ENCODE data around the gene CCDC180.
"Not testable (repeated sequence)": the region's sequence is repeated elsewhere in the genome, so short reads cannot be mapped to it uniquely, and the experiment has no call there.

CCDC180 gene

GRCh38 chr9:97307500-97308163 lies at the start of gene CCDC180:
Gene CCDC180 (plus strand): TSS chr9:97307659. CDS start chr9:97308064, 405 bp downstream.
- Histone ChIP-seq H3K4me3 (ENCODE audit: low read depth, low read length, poor library complexity, severe bottlenecking) (no peak within 1 kb of the TSS), H3K36me3 (ENCODE audit: insufficient read depth, low read length) (no peaks in the 10 kb centered on the region), H3K27ac (ENCODE audit: low read depth, low read length, poor library complexity, severe bottlenecking) (no peak within 1 kb of the TSS), H3F3A (ENCODE audit: insufficient read depth, low read length) (no peaks in the 10 kb centered on the region), H3K27me3 (ENCODE audit: insufficient read depth, low read length) (no peaks in the 10 kb centered on the region), H3K9me3 (ENCODE audit: low read length) (0 out of 2 replicates have a peak, but pooled peaks cover 2% of the 10 kb centered on the region), H2AFZ (ENCODE audit: low read length) (no peak within 1 kb of the TSS), H3K4me1 (ENCODE audit: insufficient read depth, low read length, severe bottlenecking) (no peaks in the 10 kb centered on the region), H3K79me2 (ENCODE audit: insufficient read depth, low read length) (no peaks in the 10 kb centered on the region), H3K4me2 (ENCODE audit: low read length) (no peak within 1 kb of the TSS), H4K20me1 (ENCODE audit: insufficient read depth, low read length) (no peaks in the 10 kb centered on the region), H3K9ac (ENCODE audit: low read length) (no peak within 1 kb of the TSS), H3K9me2 (ENCODE audit: low read depth, low read length) (no peaks in the 10 kb centered on the region)
- TF ChIP-seq CTCF (IDR thresholded peaks at IDR 0.05; ENCODE audit: low read length) (no peak), EZH2 (IDR thresholded peaks at IDR 0.05; ENCODE audit: borderline replicate concordance, low read length) (no peak)

DNA sequence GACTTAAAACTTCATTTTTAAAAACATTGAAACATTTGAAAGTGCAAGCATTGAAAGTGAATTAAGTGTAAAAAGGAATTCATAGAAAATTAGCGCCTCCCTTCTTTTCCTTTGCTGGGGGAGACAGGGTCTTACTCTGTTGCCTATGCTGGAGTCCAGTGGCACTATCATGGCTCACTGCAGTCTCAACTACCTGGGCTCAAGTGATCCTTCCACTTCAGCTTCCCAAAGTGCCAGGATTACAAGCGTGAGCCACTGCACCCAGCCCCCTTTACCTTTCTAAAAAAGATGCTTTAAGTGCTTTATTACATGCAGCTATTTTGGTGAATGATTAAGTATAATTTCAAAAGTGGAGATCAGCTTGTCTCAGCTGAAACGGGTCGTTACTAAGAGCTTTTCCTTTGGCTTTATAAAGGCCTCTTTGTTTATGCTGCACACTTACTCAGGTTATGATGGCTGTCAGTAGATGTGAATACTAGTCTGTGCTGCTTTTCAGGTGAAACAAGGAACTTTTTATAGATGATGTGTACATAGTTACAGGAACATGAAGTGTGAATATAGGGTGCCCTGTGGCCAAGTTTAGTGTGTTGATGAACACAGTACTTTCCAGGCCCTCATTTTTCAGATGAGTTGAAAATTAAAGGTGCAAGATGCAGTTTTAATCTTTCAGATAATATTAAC lies 47.5 kb upstream of the CCDC180 start:
- not testable (repeated sequence) for H3K79me2 ChIP-seq (ENCODE audit: insufficient read depth, low read length); H3K9me2 ChIP-seq (ENCODE audit: low read depth, low read length); H3K27ac ChIP-seq (ENCODE audit: low read depth, low read length, poor library complexity, severe bottlenecking); H3K36me3 ChIP-seq (ENCODE audit: insufficient read depth, low read length); H3K4me3 ChIP-seq (ENCODE audit: low read depth, low read length, poor library complexity, severe bottlenecking); H4K20me1 ChIP-seq (ENCODE audit: insufficient read depth, low read length); H2AFZ ChIP-seq (ENCODE audit: low read length); H3K4me2 ChIP-seq (ENCODE audit: low read length); H3K4me1 ChIP-seq (ENCODE audit: insufficient read depth, low read length, severe bottlenecking); H3K9me3 ChIP-seq (ENCODE audit: low read length); H3K27me3 ChIP-seq (ENCODE audit: insufficient read depth, low read length); H3K9ac ChIP-seq (ENCODE audit: low read length); H3F3A ChIP-seq (ENCODE audit: insufficient read depth, low read length)

DNA sequence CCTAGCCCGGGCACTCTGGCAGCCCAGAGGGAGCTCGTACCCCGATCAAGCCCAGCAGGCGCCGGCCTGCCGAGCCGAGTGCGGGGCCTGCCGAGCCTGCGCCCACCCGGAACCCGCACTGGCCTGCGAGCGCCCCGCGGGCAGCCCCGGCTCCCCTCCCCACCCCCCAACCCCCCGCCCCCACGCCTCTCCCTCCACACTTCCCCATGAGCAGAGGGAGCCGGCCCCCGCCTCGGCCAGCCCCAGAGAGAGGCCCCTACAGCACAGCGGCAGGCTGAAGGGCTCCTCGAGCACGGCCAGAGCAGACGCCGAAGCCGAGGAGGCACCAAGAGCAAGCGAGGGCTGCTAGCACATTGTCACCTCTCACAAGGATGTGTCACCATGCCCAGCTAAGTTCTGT lies 36.2 kb upstream of the CCDC180 start:
- Histone ChIP-seq H3K36me3 (ENCODE audit: insufficient read depth, low read length) (no peaks in the 10 kb centered on the region), H3K9ac (ENCODE audit: low read length) (no peak overlapping the region), H3F3A (ENCODE audit: insufficient read depth, low read length) (no peaks in the 10 kb centered on the region), H3K9me3 (ENCODE audit: low read length) (no peaks in the 10 kb centered on the region), H4K20me1 (ENCODE audit: insufficient read depth, low read length) (no peaks in the 10 kb centered on the region), H3K9me2 (ENCODE audit: low read depth, low read length) (no peaks in the 10 kb centered on the region), H3K27me3 (ENCODE audit: insufficient read depth, low read length) (no peaks in the 10 kb centered on the region), H3K27ac (ENCODE audit: low read depth, low read length, poor library complexity, severe bottlenecking) (no peak overlapping the region), H2AFZ (ENCODE audit: low read length) (no peak overlapping the region), H3K4me3 (ENCODE audit: low read depth, low read length, poor library complexity, severe bottlenecking) (no peak overlapping the region), H3K79me2 (ENCODE audit: insufficient read depth, low read length) (no peaks in the 10 kb centered on the region), H3K4me1 (ENCODE audit: insufficient read depth, low read length, severe bottlenecking) (no peaks in the 10 kb centered on the region), H3K4me2 (ENCODE audit: low read length) (no peak overlapping the region)
- TF ChIP-seq CTCF (IDR thresholded peaks at IDR 0.05; ENCODE audit: low read length) = no peak
- TF ChIP-seq EZH2 (IDR thresholded peaks at IDR 0.05; ENCODE audit: borderline replicate concordance, low read length) = no peak

DNA sequence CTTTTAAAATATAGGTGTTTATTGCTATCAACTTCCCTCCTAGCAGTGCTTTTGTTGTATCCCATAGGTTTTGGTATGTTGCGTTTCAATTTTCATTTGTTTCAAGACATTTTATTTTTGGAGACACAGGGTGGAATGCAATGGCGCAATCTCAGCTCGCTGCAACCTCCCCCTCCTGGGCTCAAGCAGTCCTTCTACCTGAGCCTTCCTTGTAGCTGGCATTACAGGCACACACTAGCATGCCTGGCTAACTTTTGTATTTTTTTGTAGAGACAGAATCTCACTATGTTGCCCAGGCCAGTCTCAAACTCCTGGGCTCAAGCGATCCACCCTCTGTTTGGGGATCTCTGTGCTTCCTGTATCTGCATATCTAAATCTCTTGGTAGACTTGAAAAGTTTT lies 35.4 kb upstream of the CCDC180 start:
- Histone ChIP-seq H3K9ac (ENCODE audit: low read length) (no peak overlapping the region), H2AFZ (ENCODE audit: low read length) (no peak overlapping the region), H3K4me1 (ENCODE audit: insufficient read depth, low read length, severe bottlenecking) (no peaks in the 10 kb centered on the region)

More for the DNA sequence above, 35.4 kb upstream of the CCDC180 start:
- Histone ChIP-seq H3K27me3 (ENCODE audit: insufficient read depth, low read length) (no peaks in the 10 kb centered on the region), H3K27ac (ENCODE audit: low read depth, low read length, poor library complexity, severe bottlenecking) (no peak overlapping the region), H3K9me2 (ENCODE audit: low read depth, low read length) (no peaks in the 10 kb centered on the region), H3F3A (ENCODE audit: insufficient read depth, low read length) (no peaks in the 10 kb centered on the region), H3K79me2 (ENCODE audit: insufficient read depth, low read length) (no peaks in the 10 kb centered on the region), H3K4me3 (ENCODE audit: low read depth, low read length, poor library complexity, severe bottlenecking) (no peak overlapping the region), H3K36me3 (ENCODE audit: insufficient read depth, low read length) (no peaks in the 10 kb centered on the region), H4K20me1 (ENCODE audit: insufficient read depth, low read length) (no peaks in the 10 kb centered on the region), H3K9me3 (ENCODE audit: low read length) (no peaks in the 10 kb centered on the region), H3K4me2 (ENCODE audit: low read length) (no peak overlapping the region)
- TF ChIP-seq CTCF (IDR thresholded peaks at IDR 0.05; ENCODE audit: low read length) = no peak
- no peak for TF ChIP-seq EZH2 (IDR thresholded peaks at IDR 0.05; ENCODE audit: borderline replicate concordance, low read length)

Data from OCI-LY1 (cell line).